Measurements from ENCODE around the gene C17orf100. TPM values are rescaled to one million over a fixed set of nuclear protein-coding genes. Genes with fewer than 3 reads are reported as not detected.

Gene C17orf100
- total and polyA plus RNA-seq, 2 of the 13 experiments (the other 11 are each of a cell fraction or from before 2014, with no cell fraction given), result 3.6 to 8.7 TPM

DNA sequence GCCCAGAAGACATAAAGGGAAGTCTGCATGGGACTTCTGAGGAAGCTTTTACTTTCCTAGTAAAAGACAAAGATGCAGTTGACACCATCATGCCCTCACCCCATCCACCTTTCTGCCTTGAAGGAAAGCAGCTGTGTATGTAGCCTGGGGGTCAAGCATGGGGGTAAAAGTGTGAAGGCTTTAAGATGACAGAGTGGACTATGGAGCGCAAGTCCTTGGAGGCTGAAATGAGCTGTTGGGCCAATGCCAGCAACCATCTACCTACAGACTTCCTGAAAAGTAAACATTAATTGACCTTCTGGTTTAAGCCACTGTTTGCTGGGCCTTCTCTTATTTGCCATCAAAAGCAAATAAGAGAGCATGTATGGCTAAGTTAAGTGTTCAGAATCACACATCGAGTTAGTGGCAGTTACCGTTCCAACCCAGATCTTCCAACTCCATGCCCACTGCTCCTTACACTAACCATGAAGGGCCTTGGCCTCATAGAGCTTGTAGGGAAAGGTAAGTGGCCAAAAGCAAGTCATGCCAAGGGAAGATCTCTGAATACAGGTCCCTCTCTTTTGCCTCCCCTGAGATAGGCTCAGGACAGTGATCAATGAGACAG lies 31.6 kb downstream of the C17orf100 start (continued):
- TF ChIP-seq ZNF646 (CRISPR knock-in tag; IDR thresholded peaks at IDR 0.05) (no peak), MZF1 (CRISPR knock-in tag; IDR thresholded peaks at IDR 0.05; ENCODE audit: borderline replicate concordance) (0 out of 2 replicates have a peak, but pooled peaks have one; percentile 46), ZNF24 (IDR thresholded peaks at IDR 0.05) (no peak), RBAK (CRISPR knock-in tag; IDR thresholded peaks at IDR 0.05) (no peak), SNAPC4 (CRISPR knock-in tag; IDR thresholded peaks at IDR 0.05) (no peak), ZBTB38 (CRISPR knock-in tag; IDR thresholded peaks at IDR 0.05) (no peak), ZNF678 (CRISPR knock-in tag; IDR thresholded peaks at IDR 0.05) (no peak), ZFP90 (CRISPR knock-in tag; IDR thresholded peaks at IDR 0.05; ENCODE audit: borderline replicate concordance) (no peak; the same call in 1 of the 2 replicates), NFE2L1 (CRISPR knock-in tag; IDR thresholded peaks at IDR 0.05; ENCODE audit: borderline replicate concordance) (no peak), HIVEP1 (CRISPR knock-in tag; IDR thresholded peaks at IDR 0.05) (no peak), SMC3 (IDR thresholded peaks at IDR 0.05; ENCODE audit: low read length) (no peak; the same call in 1 of the 2 replicates), ZNF343 (CRISPR knock-in tag; IDR thresholded peaks at IDR 0.05) (no peak), ZFYVE20 (CRISPR knock-in tag; IDR thresholded peaks at IDR 0.05; ENCODE audit: borderline replicate concordance, low read depth) (no peak), JDP2 (CRISPR knock-in tag; IDR thresholded peaks at IDR 0.05; ENCODE audit: borderline replicate concordance) (no peak), ZNF891 (CRISPR knock-in tag; IDR thresholded peaks at IDR 0.05) (no peak), ZNF276 (CRISPR knock-in tag; IDR thresholded peaks at IDR 0.05; ENCODE audit: low read depth) (no peak), CENPX (CRISPR knock-in tag; IDR thresholded peaks at IDR 0.05) (no peak)
